Measurements from ENCODE around the gene ZNF23. TPM values are rescaled to one million over a fixed set of nuclear protein-coding genes. Genes with fewer than 3 reads are reported as not detected.

Gene ZNF23
- total RNA-seq, 1 experiment from 2014 or later: 11.1 TPM

- CTCF ChIA-PET: no interaction called here
Measured at GRCh38 chr16:71443714-71444113, 18.3 kb downstream of the ZNF23 start.

GRCh38 chr16:71442051-71442440 is 20.0 kb downstream of the ZNF23 start, which contains the start of gene TLE7:
TSS of gene TLE7 (minus strand) at chr16:71442054. CDS start at chr16:71433324, 8,730 bp downstream.
- CTCF ChIA-PET: no interaction called here
- Histone ChIP-seq H3K27me3 (ENCODE audit: insufficient read depth, low read length) (no peaks in the 10 kb centered on the region), H2AFZ (ENCODE audit: low read depth, low read length, poor library complexity, severe bottlenecking) (no peak within 1 kb of the TSS), H3K27ac (ENCODE audit: low read depth, low read length) (no peak within 1 kb of the TSS), H3K36me3 (ENCODE audit: control insufficient read depth in 1 of 2, insufficient read depth in 2 of 2, low read length in 2 of 2) (no peaks in the 10 kb centered on the region), H3K4me2 (ENCODE audit: low read length) (no peak within 1 kb of the TSS), H3K9me3 (ENCODE audit: control insufficient read depth in 1 of 2, insufficient read depth in 1 of 2, low read depth in 1 of 2, low read length in 2 of 2) (no peaks in the 10 kb centered on the region; a peak in 1 of 4 replicates), H3K4me1 (ENCODE audit: control insufficient read depth in 1 of 2, insufficient read depth in 2 of 2, low read length in 2 of 2) (no peaks in the 10 kb centered on the region), H3K4me3 (replicated peaks in 1 of 2; ENCODE audit: low read depth in 1 of 2, low read length in 2 of 2) (no peak within 1 kb of the TSS), H3K9me2 (ENCODE audit: insufficient read depth) (no peaks in the 10 kb centered on the region), H4K20me1 (ENCODE audit: insufficient read depth) (no peaks in the 10 kb centered on the region), H3K79me2 (ENCODE audit: insufficient read depth, low read length) (no peaks in the 10 kb centered on the region), H3K9ac (ENCODE audit: low read length) (no peak within 1 kb of the TSS)
- POLR2A ChIA-PET: no interaction called here
- no TSS peak for BruUV-seq (replicated peaks)
- no peak for DNase-seq (ENCODE audit: low read depth, low spot score)
- RAD21 ChIA-PET (ENCODE audit: low non-redundant PET in 1 of 2, low total read pairs in 2 of 2, uncharacterized antibody in 2 of 2, unreplicated experiment in 2 of 2): no interaction called here
- ATAC-seq: no peak
- intact Hi-C loops (cut with micrococcal nuclease): no loop called here
- TF ChIP-seq SRF (IDR thresholded peaks at IDR 0.05; ENCODE audit: low read depth) (no peak), ELF1 (IDR thresholded peaks at IDR 0.05; ENCODE audit: borderline replicate concordance, low read depth) (no peak), CTCF (IDR thresholded peaks at IDR 0.05 in 2 of 3, conservative IDR thresholded peaks at IDR 0.05 in 1 of 3; ENCODE audit: borderline replicate concordance in 1 of 3, insufficient read depth in 1 of 3, low read depth in 2 of 3, low read length in 2 of 3) (no peak), JUND (IDR thresholded peaks at IDR 0.05) (no peak), YY1 (IDR thresholded peaks at IDR 0.05; ENCODE audit: extremely low read depth, insufficient replicate concordance, low read depth, low read length) (no peak), RAD21 (IDR thresholded peaks at IDR 0.05; ENCODE audit: low read depth) (no peak), ZFX (IDR thresholded peaks at IDR 0.05) (no peak), EZH2 (IDR thresholded peaks at IDR 0.05) (no peak), CEBPB (IDR thresholded peaks at IDR 0.05; ENCODE audit: low read depth) (no peak), CBX3 (IDR thresholded peaks at IDR 0.05; ENCODE audit: low read depth) (no peak), ATF3 (IDR thresholded peaks at IDR 0.05) (no peak), EZH2phosphoT487 (IDR thresholded peaks at IDR 0.05; ENCODE audit: borderline replicate concordance) (no peak), ZNF274 (IDR thresholded peaks at IDR 0.05; ENCODE audit: low read depth, low read length) (no peak), FOSL1 (IDR thresholded peaks at IDR 0.05; ENCODE audit: low read depth) (no peak)

More at GRCh38 chr16:71443714-71444113, 18.3 kb downstream of the ZNF23 start:
- no peak overlapping the region for H3K4me3 ChIP-seq (replicated peaks in 1 of 2; ENCODE audit: low read depth in 1 of 2, low read length in 2 of 2)
- no peak overlapping the region for H3K9ac ChIP-seq (ENCODE audit: low read length)
- H3K9me3 ChIP-seq (ENCODE audit: control insufficient read depth in 1 of 2, insufficient read depth in 1 of 2, low read depth in 1 of 2, low read length in 2 of 2): peaks cover 9% of the 10 kb centered on the region in 2 experiments; a peak in 3 of 4 replicates
- H2AFZ ChIP-seq (ENCODE audit: low read depth, low read length, poor library complexity, severe bottlenecking): no peak overlapping the region
- no peak overlapping the region for H3K4me2 ChIP-seq (ENCODE audit: low read length)
- no peak for TF ChIP-seq EZH2phosphoT487 (IDR thresholded peaks at IDR 0.05; ENCODE audit: borderline replicate concordance)
- no peak for TF ChIP-seq TCF7L2 (IDR thresholded peaks at IDR 0.05; ENCODE audit: borderline replicate concordance, extremely low read depth, insufficient read depth, insufficient read length)
- no peak for TF ChIP-seq MAX (IDR thresholded peaks at IDR 0.05)
- TF ChIP-seq POLR2AphosphoS5 (IDR thresholded peaks at IDR 0.05; ENCODE audit: low read depth, low read length): no peak
- no peak for TF ChIP-seq SRF (IDR thresholded peaks at IDR 0.05; ENCODE audit: low read depth)
- TF ChIP-seq FOSL1 (IDR thresholded peaks at IDR 0.05; ENCODE audit: low read depth): no peak
- no peak for TF ChIP-seq POLR2A (IDR thresholded peaks at IDR 0.05; ENCODE audit: borderline replicate concordance, extremely low read depth, insufficient read depth, insufficient read length)
- TF ChIP-seq CBX3 (IDR thresholded peaks at IDR 0.05; ENCODE audit: low read depth): no peak
- no peak for TF ChIP-seq EGR1 (IDR thresholded peaks at IDR 0.05; ENCODE audit: low read depth)
- no peak for ATAC-seq
- H3K27ac ChIP-seq (ENCODE audit: low read depth, low read length): no peak overlapping the region
- H3K4me1 ChIP-seq (ENCODE audit: control insufficient read depth in 1 of 2, insufficient read depth in 2 of 2, low read length in 2 of 2): no peaks in the 10 kb centered on the region
- intact Hi-C loops (cut with micrococcal nuclease): no loop called here
- H3K79me2 ChIP-seq (ENCODE audit: insufficient read depth, low read length): no peaks in the 10 kb centered on the region
- BruUV-seq (replicated peaks): no TSS peak
- RAD21 ChIA-PET (ENCODE audit: low non-redundant PET in 1 of 2, low total read pairs in 2 of 2, uncharacterized antibody in 2 of 2, unreplicated experiment in 2 of 2): no interaction called here
- H3K36me3 ChIP-seq (ENCODE audit: control insufficient read depth in 1 of 2, insufficient read depth in 2 of 2, low read length in 2 of 2): peaks cover 0 to 9% of the 10 kb centered on the region in 2 experiments; a peak in 2 of 4 replicates
- H3K9me2 ChIP-seq (ENCODE audit: insufficient read depth): no peaks in the 10 kb centered on the region
- DNase-seq (ENCODE audit: low read depth, low spot score): no peak
- POLR2A ChIA-PET: no interaction called here
- no peaks in the 10 kb centered on the region for H3K27me3 ChIP-seq (ENCODE audit: insufficient read depth, low read length)
- H4K20me1 ChIP-seq (ENCODE audit: insufficient read depth): no peaks in the 10 kb centered on the region

Measured in HCT116 (cell line).